Measurements from ENCODE around the gene YES1. TPM values are rescaled to one million over a fixed set of nuclear protein-coding genes. Genes with fewer than 3 reads are reported as not detected.

The YES1 gene
- total and polyA plus RNA-seq, 4 donors: 12.5 to 57.6 (median 21.9) TPM

DNA sequence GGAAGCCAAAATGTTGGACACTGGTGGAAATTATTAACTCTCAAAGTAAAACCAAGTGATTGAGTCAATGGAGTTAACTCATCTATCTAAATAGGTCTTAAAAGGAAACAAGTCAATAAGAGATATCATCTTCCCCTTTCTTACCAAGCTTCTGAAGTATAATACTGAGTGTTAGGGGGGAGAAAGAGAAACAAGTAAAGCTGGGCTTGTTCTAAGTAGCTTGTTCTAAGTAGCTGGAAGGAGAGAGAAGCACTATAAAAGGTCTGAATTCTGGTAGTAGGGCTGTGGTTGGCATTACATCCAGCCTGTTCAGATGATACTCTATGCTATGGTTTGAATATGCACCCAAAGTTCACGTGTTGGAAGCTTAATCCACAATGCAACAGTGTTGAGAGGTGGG is 26.8 kb downstream of the YES1 start:
- peaks cover 0 to 3% (median 0%) of the 10 kb centered on the region in 4 donors for H3K4me1 ChIP-seq (ENCODE audit: control insufficient read depth in 4 of 4, insufficient read depth in 4 of 4, low read length in 3 of 4)
- H3K36me3 ChIP-seq (ENCODE audit: control insufficient read depth in 4 of 4, insufficient read depth in 3 of 4, low read depth in 1 of 4, low read length in 3 of 4): no peaks in the 10 kb centered on the region
- no peak for DNase-seq (ENCODE audit: low spot score)
- TF ChIP-seq, protein P1, sequence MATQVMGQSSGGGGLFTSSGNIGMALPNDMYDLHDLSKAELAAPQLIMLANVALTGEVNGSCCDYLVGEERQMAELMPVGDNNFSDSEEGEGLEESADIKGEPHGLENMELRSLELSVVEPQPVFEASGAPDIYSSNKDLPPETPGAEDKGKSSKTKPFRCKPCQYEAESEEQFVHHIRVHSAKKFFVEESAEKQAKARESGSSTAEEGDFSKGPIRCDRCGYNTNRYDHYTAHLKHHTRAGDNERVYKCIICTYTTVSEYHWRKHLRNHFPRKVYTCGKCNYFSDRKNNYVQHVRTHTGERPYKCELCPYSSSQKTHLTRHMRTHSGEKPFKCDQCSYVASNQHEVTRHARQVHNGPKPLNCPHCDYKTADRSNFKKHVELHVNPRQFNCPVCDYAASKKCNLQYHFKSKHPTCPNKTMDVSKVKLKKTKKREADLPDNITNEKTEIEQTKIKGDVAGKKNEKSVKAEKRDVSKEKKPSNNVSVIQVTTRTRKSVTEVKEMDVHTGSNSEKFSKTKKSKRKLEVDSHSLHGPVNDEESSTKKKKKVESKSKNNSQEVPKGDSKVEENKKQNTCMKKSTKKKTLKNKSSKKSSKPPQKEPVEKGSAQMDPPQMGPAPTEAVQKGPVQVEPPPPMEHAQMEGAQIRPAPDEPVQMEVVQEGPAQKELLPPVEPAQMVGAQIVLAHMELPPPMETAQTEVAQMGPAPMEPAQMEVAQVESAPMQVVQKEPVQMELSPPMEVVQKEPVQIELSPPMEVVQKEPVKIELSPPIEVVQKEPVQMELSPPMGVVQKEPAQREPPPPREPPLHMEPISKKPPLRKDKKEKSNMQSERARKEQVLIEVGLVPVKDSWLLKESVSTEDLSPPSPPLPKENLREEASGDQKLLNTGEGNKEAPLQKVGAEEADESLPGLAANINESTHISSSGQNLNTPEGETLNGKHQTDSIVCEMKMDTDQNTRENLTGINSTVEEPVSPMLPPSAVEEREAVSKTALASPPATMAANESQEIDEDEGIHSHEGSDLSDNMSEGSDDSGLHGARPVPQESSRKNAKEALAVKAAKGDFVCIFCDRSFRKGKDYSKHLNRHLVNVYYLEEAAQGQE (IDR thresholded peaks at IDR 0.05): no peak
- TF ChIP-seq, protein P2, sequence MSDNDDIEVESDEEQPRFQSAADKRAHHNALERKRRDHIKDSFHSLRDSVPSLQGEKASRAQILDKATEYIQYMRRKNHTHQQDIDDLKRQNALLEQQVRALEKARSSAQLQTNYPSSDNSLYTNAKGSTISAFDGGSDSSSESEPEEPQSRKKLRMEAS (IDR thresholded peaks at IDR 0.05): no peak
- 91% methylated on average over 1 of the region's 1 CpG for WGBS
- no peak overlapping the region for H3K9ac ChIP-seq (ENCODE audit: low read depth in 1 of 2, low read length in 2 of 2)
- H3K4me3 ChIP-seq (ENCODE audit: low read depth in 1 of 3, low read length in 3 of 3): no peak overlapping the region
- no peaks in the 10 kb centered on the region for H3K9me3 ChIP-seq (ENCODE audit: control insufficient read depth in 4 of 4, low read length in 3 of 4)
- no peaks in the 10 kb centered on the region for H3K27me3 ChIP-seq (ENCODE audit: control insufficient read depth in 4 of 4, insufficient read depth in 4 of 4, low read length in 3 of 4)
- H3K27ac ChIP-seq (ENCODE audit: low read depth in 1 of 2, low read length in 2 of 2): no peak overlapping the region

DNA sequence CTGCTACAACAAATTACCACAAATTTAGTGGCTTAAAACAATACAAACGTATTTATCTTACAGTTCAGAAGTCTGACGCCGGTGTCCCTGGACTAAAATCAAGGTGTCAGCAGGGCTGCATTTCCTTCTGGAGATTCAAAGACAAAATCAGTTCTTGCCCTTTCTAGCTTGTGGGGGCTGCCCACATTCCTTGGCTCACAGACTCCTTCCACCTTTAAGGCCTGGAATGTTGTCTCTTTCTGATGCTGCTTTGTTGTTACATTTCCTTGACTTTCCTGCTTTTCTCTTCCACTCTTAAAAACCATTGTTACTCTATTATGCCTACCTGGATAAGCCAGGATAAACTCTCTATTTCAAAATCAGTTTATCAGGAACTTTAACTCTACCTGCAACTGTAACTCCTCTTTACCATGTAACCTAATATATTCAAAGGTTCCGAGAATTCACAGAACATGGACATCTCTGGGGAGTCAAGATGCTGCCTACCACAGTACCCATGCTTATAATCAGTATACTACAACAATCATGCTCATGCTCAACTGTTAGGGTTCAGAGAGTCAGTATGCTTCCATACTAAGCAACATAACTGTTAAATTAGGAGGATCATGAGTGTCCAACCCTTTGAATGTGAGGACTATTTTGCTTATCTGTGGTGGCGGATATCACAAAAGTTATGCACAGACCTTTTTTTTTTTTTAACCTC is 27.4 kb downstream of the YES1 start:
- Histone ChIP-seq H3K27me3 (ENCODE audit: control insufficient read depth in 4 of 4, insufficient read depth in 4 of 4, low read length in 3 of 4) (no peaks in the 10 kb centered on the region), H3K9me3 (ENCODE audit: control insufficient read depth in 4 of 4, low read length in 3 of 4) (no peaks in the 10 kb centered on the region), H3K36me3 (ENCODE audit: control insufficient read depth in 4 of 4, insufficient read depth in 3 of 4, low read depth in 1 of 4, low read length in 3 of 4) (no peaks in the 10 kb centered on the region), H3K9ac (ENCODE audit: low read depth in 1 of 2, low read length in 2 of 2) (no peak overlapping the region), H3K4me1 (ENCODE audit: control insufficient read depth in 4 of 4, insufficient read depth in 4 of 4, low read length in 3 of 4) (peaks cover 0 to 3% (median 0%) of the 10 kb centered on the region in 4 donors), H3K4me3 (ENCODE audit: low read depth in 1 of 3, low read length in 3 of 3) (no peak overlapping the region), H3K27ac (ENCODE audit: low read depth in 1 of 2, low read length in 2 of 2) (no peak overlapping the region)
- TF ChIP-seq RXRA (IDR thresholded peaks at IDR 0.05): no peak
- TF ChIP-seq TAF1 (conservative IDR thresholded peaks at IDR 0.05): no peak
- TF ChIP-seq, protein P3, sequence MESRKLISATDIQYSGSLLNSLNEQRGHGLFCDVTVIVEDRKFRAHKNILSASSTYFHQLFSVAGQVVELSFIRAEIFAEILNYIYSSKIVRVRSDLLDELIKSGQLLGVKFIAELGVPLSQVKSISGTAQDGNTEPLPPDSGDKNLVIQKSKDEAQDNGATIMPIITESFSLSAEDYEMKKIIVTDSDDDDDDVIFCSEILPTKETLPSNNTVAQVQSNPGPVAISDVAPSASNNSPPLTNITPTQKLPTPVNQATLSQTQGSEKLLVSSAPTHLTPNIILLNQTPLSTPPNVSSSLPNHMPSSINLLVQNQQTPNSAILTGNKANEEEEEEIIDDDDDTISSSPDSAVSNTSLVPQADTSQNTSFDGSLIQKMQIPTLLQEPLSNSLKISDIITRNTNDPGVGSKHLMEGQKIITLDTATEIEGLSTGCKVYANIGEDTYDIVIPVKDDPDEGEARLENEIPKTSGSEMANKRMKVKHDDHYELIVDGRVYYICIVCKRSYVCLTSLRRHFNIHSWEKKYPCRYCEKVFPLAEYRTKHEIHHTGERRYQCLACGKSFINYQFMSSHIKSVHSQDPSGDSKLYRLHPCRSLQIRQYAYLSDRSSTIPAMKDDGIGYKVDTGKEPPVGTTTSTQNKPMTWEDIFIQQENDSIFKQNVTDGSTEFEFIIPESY (IDR thresholded peaks at IDR 0.05): no peak
- WGBS: 82% methylated on average over 5 of the region's 5 CpGs
- no peak for DNase-seq (ENCODE audit: low spot score)

DNA sequence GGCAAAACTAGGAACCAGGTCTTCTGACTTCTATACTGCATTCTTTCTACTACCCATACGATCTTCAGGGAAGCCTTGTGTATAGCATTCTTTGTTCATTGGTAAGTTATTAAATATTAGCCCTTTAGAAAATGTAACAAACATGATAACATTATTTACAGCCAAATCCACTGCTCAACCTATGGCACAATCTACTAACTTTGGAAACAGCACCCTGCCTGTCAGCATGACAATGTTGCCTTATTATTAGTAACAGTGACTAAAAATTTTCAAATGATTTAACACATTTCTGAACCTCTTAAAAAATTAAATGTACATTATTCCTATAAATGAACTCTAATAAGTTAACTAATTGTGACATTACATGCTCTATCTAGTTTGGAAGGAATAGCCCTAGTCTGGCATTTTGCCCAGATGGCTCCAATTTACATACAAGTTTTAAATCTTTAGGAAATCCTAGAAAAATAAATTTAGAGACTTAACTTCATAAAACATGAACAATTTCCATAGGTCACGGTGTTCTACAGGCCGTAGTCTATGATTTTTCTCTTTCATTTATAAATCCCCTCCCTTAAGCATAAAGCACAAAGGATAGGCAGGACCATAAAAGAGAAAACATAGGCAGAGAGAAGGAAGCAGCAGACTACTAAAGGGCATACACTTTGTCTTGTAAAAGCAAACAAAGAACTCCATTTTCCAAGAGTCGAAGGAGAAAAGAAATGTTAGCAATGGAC is 33.7 kb downstream of the YES1 start:
- Histone ChIP-seq H3K9me3 (ENCODE audit: control insufficient read depth in 4 of 4, low read length in 3 of 4) (no peaks in the 10 kb centered on the region), H3K27ac (ENCODE audit: low read depth in 1 of 2, low read length in 2 of 2) (no peak overlapping the region), H3K36me3 (ENCODE audit: control insufficient read depth in 4 of 4, insufficient read depth in 3 of 4, low read depth in 1 of 4, low read length in 3 of 4) (no peaks in the 10 kb centered on the region), H3K9ac (ENCODE audit: low read depth in 1 of 2, low read length in 2 of 2) (no peak overlapping the region), H3K4me3 (ENCODE audit: low read depth in 1 of 3, low read length in 3 of 3) (no peak overlapping the region), H3K4me1 (ENCODE audit: control insufficient read depth in 4 of 4, insufficient read depth in 4 of 4, low read length in 3 of 4) (peaks cover 0 to 9% (median 7%) of the 10 kb centered on the region in 4 donors), H3K27me3 (ENCODE audit: control insufficient read depth in 4 of 4, insufficient read depth in 4 of 4, low read length in 3 of 4) (no peaks in the 10 kb centered on the region)
- DNase-seq (ENCODE audit: low spot score): no peak
- TF ChIP-seq, protein P4, sequence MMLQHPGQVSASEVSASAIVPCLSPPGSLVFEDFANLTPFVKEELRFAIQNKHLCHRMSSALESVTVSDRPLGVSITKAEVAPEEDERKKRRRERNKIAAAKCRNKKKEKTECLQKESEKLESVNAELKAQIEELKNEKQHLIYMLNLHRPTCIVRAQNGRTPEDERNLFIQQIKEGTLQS (IDR thresholded peaks at IDR 0.05): no peak
- TF ChIP-seq GABPA (IDR thresholded peaks at IDR 0.05 in 1 of 2, conservative IDR thresholded peaks at IDR 0.05 in 1 of 2): no peak
- TF ChIP-seq RXRA (IDR thresholded peaks at IDR 0.05): no peak
- TF ChIP-seq, protein P2 (IDR thresholded peaks at IDR 0.05): no peak
- no peak for TF ChIP-seq JUND (IDR thresholded peaks at IDR 0.05)
- no peak for TF ChIP-seq SP1 (IDR thresholded peaks at IDR 0.05)
- no peak for TF ChIP-seq TAF1 (conservative IDR thresholded peaks at IDR 0.05)
- TF ChIP-seq, protein P3 (IDR thresholded peaks at IDR 0.05): no peak
- TF ChIP-seq HNF4A (conservative IDR thresholded peaks at IDR 0.05): no peak
- no peak for TF ChIP-seq FOXA2 (IDR thresholded peaks at IDR 0.05)
- TF ChIP-seq FOXA1 (IDR thresholded peaks at IDR 0.05): no peak
- no peak for TF ChIP-seq RAD21 (IDR thresholded peaks at IDR 0.05)
- 78% methylated on average over 4 of the region's 4 CpGs for WGBS

Data from liver (tissue), 9 donors.